NCI-H345 (cell line): ENCODE measurements around the gene SDC4.
A peak's percentile ranks its signal among the peaks of the same experiment; 100 is the strongest.

Experiments used
- DNase-seq: peaks from one replicate; lab custom pipeline; 2025; lab: John Stamatoyannopoulos, UW

SDC4 gene, protein sequence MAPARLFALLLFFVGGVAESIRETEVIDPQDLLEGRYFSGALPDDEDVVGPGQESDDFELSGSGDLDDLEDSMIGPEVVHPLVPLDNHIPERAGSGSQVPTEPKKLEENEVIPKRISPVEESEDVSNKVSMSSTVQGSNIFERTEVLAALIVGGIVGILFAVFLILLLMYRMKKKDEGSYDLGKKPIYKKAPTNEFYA

GRCh38 chr20:45347936-45348778 lies at the start of gene SDC4:
Gene SDC4 (minus strand): TSS chr20:45348424. CDS start chr20:45348384, 40 bp downstream.
- peak; percentile 71 for DNase-seq

- no peak for DNase-seq
These were observed 46.8 kb upstream of the SDC4 start for GRCh38 chr20:45395114-45395415.

DNA sequence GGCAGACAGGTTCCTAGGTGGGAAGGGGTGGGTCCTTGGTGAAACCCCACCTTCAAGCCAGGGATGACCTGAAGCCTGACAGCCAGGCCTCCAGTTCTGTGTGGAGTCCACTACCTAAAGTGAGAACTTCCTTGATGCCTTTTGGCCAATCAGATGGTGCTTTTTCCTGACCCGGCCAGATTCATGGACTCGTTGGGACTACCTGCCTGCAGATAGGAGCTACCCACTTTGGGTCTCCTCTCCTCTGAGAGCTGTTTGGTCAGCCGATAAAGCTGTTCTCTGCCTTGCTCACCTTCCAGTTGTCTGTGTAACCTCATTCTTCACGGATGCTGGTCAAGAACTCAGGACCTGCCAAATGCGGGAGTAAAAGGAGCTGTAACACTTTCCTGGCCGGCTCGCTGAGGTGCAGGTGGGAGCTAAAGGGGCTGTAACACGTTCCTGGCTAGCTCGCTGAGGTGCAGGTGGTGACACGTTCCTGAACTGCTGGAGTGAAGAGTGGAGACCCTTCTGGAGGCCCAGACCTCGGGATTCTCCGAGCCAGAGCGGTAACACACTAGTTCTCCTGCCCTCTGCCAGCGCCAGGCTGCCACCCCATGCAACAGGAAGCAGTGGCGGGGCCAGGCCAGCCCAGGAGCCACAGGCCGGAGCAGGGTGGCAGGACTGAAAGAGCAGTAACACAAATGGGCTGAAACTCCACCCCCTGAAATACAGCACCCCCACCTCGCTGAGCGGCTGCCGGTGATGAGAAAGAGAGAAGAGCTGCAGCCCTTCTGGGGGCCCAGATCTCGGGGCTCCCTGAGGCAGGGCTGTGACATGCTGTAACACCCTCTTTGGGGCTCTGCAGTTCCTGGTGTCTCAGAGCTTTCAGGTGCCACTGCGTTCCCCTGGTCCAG lies 46.2 kb upstream of the SDC4 start:
- DNase-seq = no peak

GRCh38 chr20:45392733-45393132 lies 44.5 kb upstream of the SDC4 start:
- peak; percentile 35 for DNase-seq

DNA sequence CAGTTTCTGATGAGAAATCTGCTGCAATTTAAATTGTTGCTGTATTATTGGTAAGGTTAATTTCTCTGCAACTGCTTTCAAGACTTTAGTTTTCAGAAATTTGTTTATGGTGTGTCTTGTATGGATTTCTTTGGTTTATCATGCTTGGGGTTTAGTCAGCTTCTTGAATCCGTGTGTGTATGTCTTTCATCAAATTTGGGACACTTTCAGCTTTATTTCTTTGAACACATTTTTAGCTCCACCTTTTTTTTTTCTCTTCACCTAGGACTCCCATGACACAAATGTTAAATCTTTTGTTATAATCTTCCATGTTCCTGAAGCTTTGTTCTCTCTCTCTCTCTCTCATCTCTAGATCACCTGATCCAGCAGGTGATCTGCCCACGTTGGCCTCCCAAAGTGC lies 43.3 kb upstream of the SDC4 start:
- DNase-seq = no peak

- DNase-seq = no peak
These were observed 42.7 kb upstream of the SDC4 start for GRCh38 chr20:45390931-45391330.

DNA sequence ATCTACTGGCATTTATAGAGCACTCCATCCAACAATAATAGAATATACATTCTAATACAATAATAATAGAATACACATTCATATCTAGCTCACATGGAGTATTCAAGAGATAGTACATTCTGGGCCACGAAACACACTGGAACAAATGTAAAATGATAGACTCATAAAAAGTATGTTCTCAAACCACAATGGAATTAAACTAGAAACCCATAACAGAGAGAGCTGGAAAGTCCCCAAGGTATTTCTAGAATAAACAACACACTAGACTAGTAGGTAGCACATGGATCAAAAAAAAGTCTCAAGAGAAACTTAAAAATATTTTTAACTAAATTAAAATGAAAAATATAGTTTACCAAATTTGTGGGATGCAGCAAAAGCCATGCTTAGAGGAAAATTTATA lies 39.0 kb upstream of the SDC4 start:
- DNase-seq = no peak

DNA sequence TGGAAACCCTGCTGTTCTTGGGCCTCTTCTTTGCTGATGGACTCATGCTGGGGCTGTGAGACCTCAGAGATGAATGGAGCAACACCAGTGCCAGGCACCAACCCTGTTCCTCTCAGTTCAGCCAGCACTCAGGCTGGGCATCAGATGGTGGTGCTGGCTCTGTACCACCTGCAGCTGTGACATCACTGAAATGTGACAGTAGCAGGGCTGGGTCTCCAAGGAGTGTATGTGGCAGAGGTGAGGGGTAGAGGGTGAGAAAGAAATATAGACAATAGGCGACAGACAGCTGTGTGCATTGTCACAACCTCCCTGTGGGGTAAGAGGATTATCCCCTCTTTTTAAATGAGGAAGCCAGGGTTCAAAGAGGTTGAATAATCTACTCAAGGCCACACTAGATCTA lies 30.0 kb upstream of the SDC4 start, which contains the start of gene TP53TG5:
Gene TP53TG5, minus strand, starts transcription at position 135 of the 400 bp plus-strand sequence. Its CDS starts 89 bp downstream, at position 46.
- DNase-seq = no peak

- DNase-seq = peak; percentile 51
These were observed 29.0 kb upstream of the SDC4 start for GRCh38 chr20:45377269-45377668.

DNA sequence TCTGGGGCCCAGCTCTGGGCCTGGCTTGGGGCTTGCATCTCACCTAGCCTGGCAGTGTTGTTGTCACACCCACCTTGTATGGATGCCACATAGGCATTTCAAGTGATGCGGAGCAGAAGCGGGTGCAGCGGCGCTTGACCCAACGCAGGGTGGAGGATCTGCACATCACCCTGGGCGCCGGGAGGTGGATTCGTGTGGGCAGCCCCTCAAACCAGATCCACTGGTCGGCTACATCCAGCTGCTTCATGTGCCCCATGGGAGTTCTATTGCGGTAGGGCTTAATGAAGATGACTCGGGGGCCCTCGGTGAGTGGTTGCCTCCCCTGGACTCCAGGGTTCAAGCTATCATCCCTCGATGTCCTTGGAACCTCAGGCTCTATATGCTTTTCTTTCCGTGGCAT lies 26.7 kb upstream of the SDC4 start:
- no peak for DNase-seq

- DNase-seq = no peak
These were observed 25.9 kb upstream of the SDC4 start for GRCh38 chr20:45374101-45374467.

- peak; percentile 92 for DNase-seq
These were observed 25.3 kb upstream of the SDC4 start for GRCh38 chr20:45373353-45374100.

DNA sequence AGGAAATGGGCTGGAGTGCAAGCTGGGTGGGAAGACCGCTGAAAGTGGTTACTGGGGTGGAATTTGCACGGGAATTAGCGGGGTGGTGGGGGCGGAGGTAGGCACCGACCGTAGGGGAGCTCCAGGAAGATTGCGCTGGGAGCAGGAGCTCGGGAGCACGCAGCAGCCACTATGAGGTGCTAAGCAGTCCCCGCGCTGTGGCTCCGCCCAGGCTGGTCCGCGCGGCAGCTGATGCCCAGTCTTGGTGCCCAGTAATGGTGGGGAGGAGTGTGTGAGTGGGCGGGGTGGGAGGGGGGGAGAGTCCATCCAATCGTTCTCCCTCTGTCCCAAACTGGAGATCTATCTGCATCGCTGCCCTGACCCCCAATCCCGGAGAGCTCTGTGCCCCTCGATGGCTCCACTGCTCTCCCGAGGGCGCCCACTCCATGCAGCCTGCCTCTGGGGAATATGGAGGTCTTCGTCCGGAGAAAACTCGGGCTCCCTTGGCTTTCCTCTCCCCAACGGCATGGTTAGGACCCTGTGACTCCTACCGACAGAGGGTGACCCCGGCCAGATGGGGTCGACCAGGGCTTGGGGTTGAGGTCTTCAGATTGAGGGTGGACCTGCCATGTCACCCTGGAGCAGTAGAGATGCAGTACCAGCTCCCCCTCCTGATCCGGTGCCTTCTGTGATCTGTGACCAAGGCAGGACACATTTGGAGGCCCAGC lies 24.6 kb upstream of the SDC4 start:
- DNase-seq = peak; percentile 37

DNA sequence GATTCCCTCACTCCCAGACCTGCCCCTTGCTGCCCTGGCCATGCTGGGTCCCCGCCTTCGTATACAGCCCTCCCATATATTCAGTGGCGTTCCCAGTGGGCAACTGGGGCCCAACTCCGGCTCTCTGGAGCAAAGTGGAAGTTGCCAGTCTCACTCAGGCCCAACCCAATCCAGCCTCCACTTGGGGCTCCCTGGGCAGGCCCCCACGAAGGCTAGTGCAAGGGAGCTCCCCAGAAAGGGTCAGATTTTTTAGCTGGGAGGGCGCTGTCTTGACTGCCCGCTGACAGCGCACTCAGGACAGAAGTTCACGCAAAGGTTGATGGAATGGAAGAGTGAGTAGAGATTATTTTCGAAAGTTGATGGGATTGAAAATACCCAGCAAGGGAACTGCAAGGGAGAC lies 24.0 kb upstream of the SDC4 start:
- no peak for DNase-seq

GRCh38 chr20:45370571-45371160 lies 22.4 kb upstream of the SDC4 start:
- DNase-seq = no peak

DNA sequence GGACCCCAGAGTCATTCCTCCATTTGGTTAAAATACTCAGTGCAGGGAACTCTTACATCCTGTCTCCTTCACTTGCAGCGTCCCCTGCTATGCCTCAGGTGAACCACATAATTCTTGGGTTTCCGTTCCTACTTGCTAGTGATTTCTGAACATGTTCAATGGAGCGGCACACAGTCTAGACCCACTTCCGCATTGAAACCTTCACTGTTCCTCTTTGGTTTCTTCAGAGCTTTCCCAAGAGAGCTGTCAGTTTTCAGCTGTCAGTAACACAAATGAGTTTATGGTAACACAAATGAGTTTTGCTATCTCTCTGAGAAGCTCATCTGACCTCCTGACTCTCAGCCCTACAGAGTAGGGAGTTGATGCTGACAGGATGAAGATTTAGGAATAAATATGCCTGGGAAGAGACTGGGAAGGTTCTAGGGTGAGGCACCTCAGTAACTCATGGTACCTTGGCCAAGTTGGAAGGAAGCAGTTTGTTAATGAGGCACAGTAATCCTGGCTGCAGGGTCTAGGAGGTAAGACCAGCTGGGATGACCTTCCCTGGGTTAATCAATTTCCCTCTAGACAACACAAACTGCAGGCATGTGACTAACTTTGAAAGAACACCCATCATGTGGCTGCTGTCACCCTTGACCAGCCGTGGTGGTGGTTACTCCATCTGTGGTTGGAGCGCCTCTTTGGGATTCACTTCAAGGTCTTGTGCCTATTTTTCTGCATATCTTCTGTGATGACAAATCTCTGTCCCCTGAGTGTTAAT lies 20.2 kb upstream of the SDC4 start:
- no peak for DNase-seq

- DNase-seq = no peak
These were observed 18.9 kb upstream of the SDC4 start for GRCh38 chr20:45367126-45367525.

DNA sequence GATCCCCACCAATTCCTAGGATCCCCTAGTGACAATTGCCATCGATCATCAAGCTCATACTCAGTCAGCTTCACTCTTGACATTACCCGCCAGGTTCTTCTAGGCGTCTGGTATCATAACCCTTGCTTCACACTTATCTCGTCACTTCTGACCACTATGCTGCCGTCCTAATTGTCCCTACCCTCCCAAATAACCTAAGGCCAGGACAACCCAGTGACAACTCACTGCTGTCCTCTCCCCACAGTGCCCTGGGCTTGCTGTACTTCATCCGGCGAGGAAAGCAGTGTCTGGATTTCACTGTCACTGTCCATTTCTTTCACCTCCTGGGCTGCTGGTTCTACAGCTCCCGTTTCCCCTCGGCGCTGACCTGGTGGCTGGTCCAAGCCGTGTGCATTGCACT lies 18.4 kb upstream of the SDC4 start:
- no peak for DNase-seq

DNA sequence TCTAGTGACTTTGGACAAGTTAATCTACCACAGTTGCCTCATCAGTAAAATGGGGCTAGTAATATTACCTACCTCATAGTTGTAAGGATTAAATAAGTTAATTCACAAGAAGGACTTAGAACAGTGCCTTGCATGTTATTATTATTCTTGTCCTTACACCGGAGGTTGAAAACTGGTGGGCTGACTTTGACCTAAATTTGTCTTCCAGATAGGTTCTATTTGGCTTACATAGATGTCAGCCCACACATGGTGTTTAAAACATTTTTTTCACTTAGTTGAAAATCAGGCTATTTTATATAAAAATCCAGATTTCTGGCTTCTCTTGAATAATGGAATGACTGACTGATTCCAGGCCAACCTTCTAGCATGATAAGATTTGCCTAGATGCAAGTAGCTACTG lies 18.0 kb upstream of the SDC4 start:
- no peak for DNase-seq

- DNase-seq = no peak
These were observed 17.3 kb upstream of the SDC4 start for GRCh38 chr20:45365444-45365970.
